Neural progenitor cell (in vitro differentiated cells): ENCODE measurements around the gene MAP3K2. TPM values are rescaled to one million over a fixed set of nuclear protein-coding genes. Genes with fewer than 3 reads are reported as not detected.

Experiments used
- DNase-seq: peaks from one replicate; pipeline ENCODE4 v3.0.0-alpha.2; 2016; ENCODE audit warnings: low spot score
- H2AFZ ChIP-seq: fragments of 200-600 bp; sonication (generic); replicated peaks from 2 replicates; pipeline ENCODE4 v1.6.1; 2016; ENCODE audit warnings: antibody characterized with exemption
- H3F3A ChIP-seq: fragments of 200-600 bp; sonication (generic); 2 replicates; pipeline ENCODE4 v1.6.1; 2016; ENCODE audit warnings: antibody characterized with exemption, low read depth
- H3K27ac ChIP-seq: fragments of 200-600 bp; sonication (generic); 2 replicates; pipeline ENCODE4 v1.5.1; 2016; ENCODE audit warnings: mild to moderate bottlenecking
- H3K27me3 ChIP-seq: fragments of 200-600 bp; sonication (generic); 2 replicates; pipeline ENCODE4 v1.6.1; 2016; ENCODE audit warnings: mild to moderate bottlenecking, moderate library complexity
- H3K36me3 ChIP-seq: fragments of 200-600 bp; sonication (generic); 2 replicates; pipeline ENCODE4 v1.5.1; 2016
- H3K4me1 ChIP-seq: fragments of 200-600 bp; sonication (generic); 2 replicates; pipeline ENCODE4 v1.6.1; 2016; ENCODE audit warnings: mixed run types
- H3K4me2 ChIP-seq: fragments of 200-600 bp; sonication (generic); 2 replicates; pipeline ENCODE4 v1.6.1; 2016
- H3K4me3 ChIP-seq: fragments of 200-600 bp; sonication (generic); 2 replicates; pipeline ENCODE4 v1.5.1; 2016
- H3K79me2 ChIP-seq: fragments of 200-600 bp; sonication (generic); 2 replicates; pipeline ENCODE4 v1.6.1; 2016; ENCODE audit warnings: low read depth
- H3K9ac ChIP-seq: fragments of 200-600 bp; sonication (generic); 2 replicates; pipeline ENCODE4 v1.6.1; 2016
- H3K9me3 ChIP-seq: fragments of 200-600 bp; sonication (generic); 2 replicates; pipeline ENCODE4 v1.5.1; 2016; ENCODE audit warnings: low read depth
- H4K20me1 ChIP-seq: fragments of 200-600 bp; sonication (generic); 2 replicates; pipeline ENCODE4 v1.6.1; 2016; ENCODE audit warnings: low read depth
- H3K27ac Mint-ChIP-seq: 3 replicates; pipeline ENCODE4 v1.8.0; 2021; ENCODE audit warnings: mixed read lengths
- H3K27me3 Mint-ChIP-seq: 2 replicates; pipeline ENCODE4 v1.8.0; 2022; ENCODE audit warnings: low read depth, mild to moderate bottlenecking, inconsistent platforms, moderate library complexity, mixed read lengths; ENCODE audit not compliant: insufficient read depth
- H3K36me3 Mint-ChIP-seq: 3 replicates; pipeline ENCODE4 v1.8.0; 2021; ENCODE audit warnings: mixed read lengths
- H3K4me1 Mint-ChIP-seq: 3 replicates; pipeline ENCODE4 v1.8.0; 2021; ENCODE audit warnings: mixed read lengths
- H3K4me3 Mint-ChIP-seq: 3 replicates; pipeline ENCODE4 v1.8.0; 2021; ENCODE audit warnings: mild to moderate bottlenecking, moderate library complexity, mixed read lengths
- H3K9me3 Mint-ChIP-seq: 3 replicates; pipeline ENCODE4 v1.8.0; 2020; ENCODE audit warnings: mixed read lengths
- EZH2 ChIP-seq: fragments of 200-600 bp; sonication (generic); IDR thresholded peaks from 2 replicates; pipeline ENCODE4 v1.6.1; 2017; ENCODE audit warnings: antibody characterized with exemption, mild to moderate bottlenecking, moderate library complexity
- EZH2phosphoT487 ChIP-seq: fragments of 200-600 bp; sonication (generic); IDR thresholded peaks from 2 replicates; pipeline ENCODE4 v1.6.1; 2017; ENCODE audit warnings: antibody characterized with exemption
- total RNA-seq: library from RNA; depleted of rRNA; stranded (reverse); fragments of >200 nt; gene quantifications from 2 replicates; pipeline ENCODE4 v1.2.3, GENCODE V29; 2015; ENCODE audit warnings: low replicate concordance
- TF ChIP-seq, protein P1 (sequence below): fragments of 200-600 bp; sonication (generic); IDR thresholded peaks from 2 replicates; pipeline ENCODE4 v1.5.1; 2017; ENCODE audit warnings: antibody characterized with exemption, mild to moderate bottlenecking

MAP3K2 gene
- total RNA-seq, 1 donor from 2014 or later, result 24.5 TPM

GRCh38 chr2:127347015-127347414 lies 40.8 kb downstream of the MAP3K2 start:
- no peak overlapping the region for H3K4me3 Mint-ChIP-seq
- no peak overlapping the region for H2AFZ ChIP-seq
- H3K27ac ChIP-seq, result no peak overlapping the region
- no peak overlapping the region for H3K9ac ChIP-seq
- H3K27me3 Mint-ChIP-seq, result no peaks in the 10 kb centered on the region
- TF ChIP-seq, protein P1, sequence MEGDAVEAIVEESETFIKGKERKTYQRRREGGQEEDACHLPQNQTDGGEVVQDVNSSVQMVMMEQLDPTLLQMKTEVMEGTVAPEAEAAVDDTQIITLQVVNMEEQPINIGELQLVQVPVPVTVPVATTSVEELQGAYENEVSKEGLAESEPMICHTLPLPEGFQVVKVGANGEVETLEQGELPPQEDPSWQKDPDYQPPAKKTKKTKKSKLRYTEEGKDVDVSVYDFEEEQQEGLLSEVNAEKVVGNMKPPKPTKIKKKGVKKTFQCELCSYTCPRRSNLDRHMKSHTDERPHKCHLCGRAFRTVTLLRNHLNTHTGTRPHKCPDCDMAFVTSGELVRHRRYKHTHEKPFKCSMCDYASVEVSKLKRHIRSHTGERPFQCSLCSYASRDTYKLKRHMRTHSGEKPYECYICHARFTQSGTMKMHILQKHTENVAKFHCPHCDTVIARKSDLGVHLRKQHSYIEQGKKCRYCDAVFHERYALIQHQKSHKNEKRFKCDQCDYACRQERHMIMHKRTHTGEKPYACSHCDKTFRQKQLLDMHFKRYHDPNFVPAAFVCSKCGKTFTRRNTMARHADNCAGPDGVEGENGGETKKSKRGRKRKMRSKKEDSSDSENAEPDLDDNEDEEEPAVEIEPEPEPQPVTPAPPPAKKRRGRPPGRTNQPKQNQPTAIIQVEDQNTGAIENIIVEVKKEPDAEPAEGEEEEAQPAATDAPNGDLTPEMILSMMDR, result no peak
- no peak for TF ChIP-seq EZH2phosphoT487
- no peak for TF ChIP-seq EZH2
- H3K36me3 Mint-ChIP-seq, result peaks cover 24% of the 10 kb centered on the region
- H3F3A ChIP-seq, result no peaks in the 10 kb centered on the region
- peaks cover 23% of the 10 kb centered on the region for H3K9me3 Mint-ChIP-seq
- no peaks in the 10 kb centered on the region for H3K4me1 Mint-ChIP-seq
- peaks cover 73% of the 10 kb centered on the region for H3K79me2 ChIP-seq
- H3K9me3 ChIP-seq, result peaks cover 3% of the 10 kb centered on the region
- no peak for DNase-seq
- H3K27ac Mint-ChIP-seq, result no peak overlapping the region
- H3K36me3 ChIP-seq, result peaks cover 5% of the 10 kb centered on the region
- peaks cover 18% of the 10 kb centered on the region for H4K20me1 ChIP-seq
- no peak overlapping the region for H3K4me2 ChIP-seq
- H3K27me3 ChIP-seq, result no peaks in the 10 kb centered on the region
- H3K4me3 ChIP-seq, result no peak overlapping the region
- H3K4me1 ChIP-seq, result no peaks in the 10 kb centered on the region

GRCh38 chr2:127343277-127343676 lies 44.5 kb downstream of the MAP3K2 start:
- H3F3A ChIP-seq, result no peaks in the 10 kb centered on the region
- no peak for DNase-seq
- H3K27me3 ChIP-seq, result no peaks in the 10 kb centered on the region
- Mint-ChIP-seq H3K27me3 (no peaks in the 10 kb centered on the region), H3K27ac (no peak overlapping the region), H3K4me3 (no peak overlapping the region), H3K4me1 (peaks cover 3% of the 10 kb centered on the region), H3K9me3 (peaks cover 13% of the 10 kb centered on the region), H3K36me3 (peaks cover 26% of the 10 kb centered on the region)
- H3K9me3 ChIP-seq, result peaks cover 3% of the 10 kb centered on the region
- peaks cover 37% of the 10 kb centered on the region for H3K79me2 ChIP-seq
- H3K36me3 ChIP-seq, result peaks cover 8% of the 10 kb centered on the region
- no peak overlapping the region for H3K27ac ChIP-seq
- H2AFZ ChIP-seq, result no peak overlapping the region
- H3K4me1 ChIP-seq, result no peaks in the 10 kb centered on the region
- no peak overlapping the region for H3K4me2 ChIP-seq
- peaks cover 23% of the 10 kb centered on the region for H4K20me1 ChIP-seq
- no peak overlapping the region for H3K4me3 ChIP-seq
- TF ChIP-seq EZH2 (no peak), EZH2phosphoT487 (no peak)
- TF ChIP-seq, protein P1, result no peak
- H3K9ac ChIP-seq, result no peak overlapping the region

GRCh38 chr2:127342101-127342500 lies 45.7 kb downstream of the MAP3K2 start:
- Histone ChIP-seq H3K4me3 (no peak overlapping the region), H4K20me1 (peaks cover 16% of the 10 kb centered on the region), H3F3A (no peaks in the 10 kb centered on the region), H3K79me2 (peaks cover 25% of the 10 kb centered on the region), H3K9ac (no peak overlapping the region), H3K9me3 (peaks cover 3% of the 10 kb centered on the region), H3K27me3 (no peaks in the 10 kb centered on the region), H3K36me3 (peaks cover 15% of the 10 kb centered on the region), H2AFZ (no peak overlapping the region), H3K27ac (no peak overlapping the region), H3K4me1 (no peaks in the 10 kb centered on the region), H3K4me2 (no peak overlapping the region)
- Mint-ChIP-seq H3K4me1 (peaks cover 3% of the 10 kb centered on the region), H3K4me3 (no peak overlapping the region), H3K27ac (no peak overlapping the region), H3K27me3 (no peaks in the 10 kb centered on the region), H3K36me3 (peaks cover 26% of the 10 kb centered on the region), H3K9me3 (peaks cover 6% of the 10 kb centered on the region)
- no peak for DNase-seq
- TF ChIP-seq EZH2phosphoT487 (no peak), EZH2 (no peak)
- TF ChIP-seq, protein P1, result no peak
